Right hindlimb (tissue), 1 donor: ENCODE results near the gene LTC4S.
"Not testable (repeated sequence)": the region's sequence is repeated elsewhere in the genome, so short reads cannot be mapped to it uniquely, and the experiment has no call there.

Experiments
- DNase-seq: peaks from one replicate; pipeline ENCODE4 v3.0.0-alpha.2; 2018

Gene LTC4S

DNA sequence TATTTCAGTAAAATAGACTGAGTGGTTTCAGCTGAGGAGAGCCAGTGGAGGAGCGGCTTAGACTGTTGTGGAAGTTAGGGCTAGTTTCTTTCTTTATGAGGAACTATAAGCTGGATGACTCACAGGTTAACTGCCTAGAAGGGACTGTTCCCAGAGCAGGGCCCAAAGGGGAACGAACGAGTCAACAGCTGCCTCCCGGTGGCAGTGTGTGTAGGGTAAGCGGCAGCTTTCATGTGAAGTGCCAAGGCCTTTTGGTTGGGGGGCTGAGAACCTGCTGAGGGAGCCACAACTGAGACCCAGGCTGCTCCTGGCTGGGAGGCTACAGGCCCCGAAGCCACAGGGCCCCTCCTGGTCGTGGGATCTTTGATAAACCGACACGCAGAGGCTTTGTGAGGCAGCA is 33.9 kb downstream of the LTC4S start:
- DNase-seq: no peak

DNA sequence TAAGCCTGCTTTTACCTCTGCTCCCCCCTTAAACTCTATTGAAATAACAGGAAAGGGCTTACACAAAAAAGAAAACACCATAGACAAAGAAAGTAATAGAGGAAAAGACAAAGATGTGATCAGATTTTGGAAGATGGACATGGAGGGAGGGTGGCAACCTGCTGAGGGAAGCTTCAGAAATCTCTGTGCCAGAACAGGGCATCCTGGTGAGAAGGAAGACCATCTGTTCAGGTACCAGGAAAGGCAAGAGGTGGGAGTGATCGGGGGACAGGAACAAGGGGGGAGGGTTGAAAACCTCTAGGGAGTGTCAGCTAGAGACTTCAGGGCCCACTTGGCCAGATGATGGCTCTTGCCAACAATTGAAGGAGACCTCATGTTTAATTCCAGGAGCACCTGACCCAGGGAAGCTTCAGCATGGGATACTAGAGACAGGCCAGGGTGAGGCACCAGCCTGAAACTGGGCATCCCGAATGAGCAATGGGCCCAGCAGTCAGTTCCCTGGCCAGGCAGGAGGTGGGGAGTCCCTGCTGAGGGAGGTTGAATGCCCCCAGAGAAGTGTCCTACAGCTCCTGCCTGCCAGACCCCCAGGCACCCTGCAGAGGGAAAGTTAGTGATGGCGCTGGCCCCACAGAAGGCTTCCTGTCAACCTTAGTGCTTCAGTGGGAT is 35.1 kb downstream of the LTC4S start:
- no peak for DNase-seq

DNA sequence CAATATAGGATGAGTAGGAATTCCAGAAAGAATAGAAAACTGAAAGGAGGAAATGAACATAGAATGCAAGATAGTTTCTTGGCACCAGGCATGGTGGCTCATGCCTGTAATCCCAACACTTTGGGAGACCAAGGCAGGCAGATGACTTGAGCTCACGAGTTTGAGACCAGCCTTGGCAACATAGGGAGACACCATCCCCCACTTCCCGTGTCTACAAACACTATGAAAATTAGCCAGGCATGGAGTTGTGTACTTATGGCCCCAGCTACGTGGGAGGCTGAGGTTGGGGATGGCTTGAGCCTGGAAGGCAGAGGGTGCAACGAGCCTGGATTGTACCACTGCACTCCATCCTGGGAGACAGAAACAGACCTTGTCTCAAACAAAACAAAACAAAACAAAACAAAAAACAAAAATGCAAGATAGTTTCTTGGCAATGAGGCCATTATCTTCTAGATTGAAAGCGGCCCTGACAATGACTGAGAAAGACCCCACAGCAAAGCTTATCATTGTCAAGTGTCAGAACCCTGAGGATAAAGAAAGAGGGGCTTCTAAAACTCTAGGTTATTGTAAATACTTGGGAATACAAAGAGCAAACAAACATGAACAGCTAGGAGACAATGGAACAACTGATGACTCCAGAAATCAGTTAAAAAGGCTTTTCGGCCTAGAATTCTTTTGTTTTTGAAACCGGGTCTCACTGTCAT is 36.1 kb downstream of the LTC4S start:
- no peak for DNase-seq

DNA sequence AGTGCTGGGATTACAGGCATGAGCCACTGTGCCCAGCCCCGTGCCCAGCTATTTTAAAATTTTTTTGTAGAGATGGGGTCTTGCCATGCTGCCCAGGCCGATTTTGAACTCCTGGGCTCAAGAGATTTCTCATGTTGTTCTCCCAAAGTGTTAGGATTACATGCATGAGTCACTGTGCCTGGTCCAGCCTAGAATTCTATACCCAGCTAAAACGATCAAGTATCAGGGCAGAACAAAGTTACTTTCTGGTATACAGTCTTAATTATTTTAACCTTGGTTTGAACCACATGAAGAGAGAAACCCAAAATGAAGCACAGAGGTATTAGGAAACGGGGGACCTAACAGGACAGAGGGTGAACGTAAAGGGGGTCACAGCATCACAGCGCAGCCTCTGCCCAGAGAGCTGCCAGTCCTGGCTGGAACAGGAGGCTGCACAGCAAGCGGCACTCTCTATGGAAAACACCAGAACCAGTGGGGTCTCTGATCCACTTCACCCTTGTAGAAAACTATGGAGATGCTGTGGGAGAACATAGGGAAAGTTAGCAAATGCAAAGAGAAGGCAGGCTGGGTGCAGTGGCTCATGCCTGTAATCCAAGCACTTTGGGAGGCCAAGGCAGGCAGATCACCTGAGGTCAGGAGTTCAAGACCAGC is 37.2 kb downstream of the LTC4S start:
- DNase-seq: no peak

DNA sequence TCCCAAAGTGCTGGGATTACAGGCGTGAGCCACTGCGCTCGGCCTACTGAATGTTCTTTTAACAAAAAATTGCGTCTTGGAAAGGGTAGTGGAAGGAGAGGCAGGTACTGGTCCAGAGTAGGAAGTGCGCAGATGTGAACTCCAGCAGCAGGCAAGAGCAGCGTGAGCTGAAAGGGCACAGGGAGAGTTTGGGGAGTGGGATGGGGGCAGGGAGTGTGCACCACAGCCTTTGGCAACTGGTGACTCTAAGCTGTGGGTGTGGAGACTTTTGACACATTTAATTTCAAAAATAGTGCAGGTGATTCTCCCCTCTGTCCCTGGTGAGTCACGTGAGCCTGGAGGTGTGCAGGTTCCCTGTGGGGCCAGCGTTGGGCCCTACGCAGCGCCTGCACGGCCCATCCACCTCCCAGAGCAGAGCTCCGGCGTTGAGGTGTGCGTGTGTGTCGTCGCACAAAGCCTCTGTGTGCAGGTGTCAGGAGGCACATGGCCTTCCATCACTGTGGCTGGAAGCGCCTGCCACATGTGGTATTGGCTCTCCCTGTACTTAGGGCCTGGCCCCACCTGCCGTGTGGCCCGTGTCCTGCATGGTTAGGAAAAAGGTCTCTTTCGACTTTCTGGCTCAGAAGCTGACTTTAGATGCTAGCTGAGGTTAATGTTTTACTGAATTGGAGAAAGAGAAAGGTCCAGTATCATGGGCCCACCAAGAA is 38.4 kb downstream of the LTC4S start:
- no peak for DNase-seq

DNA sequence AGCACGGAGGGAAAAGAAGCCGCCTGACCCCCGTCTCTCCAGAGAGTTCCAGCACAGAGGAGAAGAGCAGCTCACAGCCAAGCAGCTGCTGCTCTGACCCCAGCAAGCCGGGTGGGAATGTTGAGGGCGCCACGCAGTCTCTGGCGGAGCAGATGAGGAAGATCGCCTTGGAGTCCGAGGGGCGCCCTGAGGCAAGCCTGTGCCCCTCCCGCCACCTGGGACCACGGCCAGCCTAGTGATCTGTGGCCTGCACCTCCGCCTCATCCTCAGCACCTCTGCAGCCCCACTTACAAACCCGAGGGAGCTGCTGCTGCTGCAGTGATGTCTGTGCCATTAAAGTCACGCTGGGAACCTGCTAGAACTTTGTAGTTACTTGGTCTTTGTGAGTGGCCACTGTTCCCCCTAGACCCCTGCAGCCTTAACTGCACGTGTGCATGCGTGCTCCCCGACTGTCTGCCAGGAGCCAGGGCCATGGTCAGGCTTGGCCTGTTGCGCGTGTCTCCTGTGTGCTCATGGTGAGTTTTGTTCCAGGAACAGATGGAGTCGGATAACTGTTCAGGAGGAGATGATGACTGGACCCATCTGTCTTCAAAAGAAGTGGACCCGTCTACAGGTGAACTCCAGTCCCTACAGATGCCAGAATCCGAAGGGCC is 39.4 kb downstream of the LTC4S start:
- no peak for DNase-seq

DNA sequence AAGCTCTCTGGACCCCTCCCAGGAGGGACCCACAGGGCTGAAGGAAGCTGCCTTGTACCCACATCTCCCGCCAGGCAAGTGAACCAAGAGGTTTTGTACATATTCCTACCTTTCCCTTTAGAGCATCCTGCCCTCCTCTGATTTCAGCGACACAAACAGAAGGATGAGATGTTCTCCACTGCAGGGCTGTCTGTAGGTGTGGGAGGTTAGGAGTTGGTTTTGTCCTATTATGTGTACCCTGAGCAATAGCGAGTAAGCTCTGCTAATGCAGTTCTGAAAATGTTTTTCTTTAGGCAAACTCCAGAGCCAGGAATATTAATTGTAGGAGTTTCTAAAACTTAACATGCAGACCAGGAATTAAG is 39.9 kb downstream of the LTC4S start:
- DNase-seq: no peak

DNA sequence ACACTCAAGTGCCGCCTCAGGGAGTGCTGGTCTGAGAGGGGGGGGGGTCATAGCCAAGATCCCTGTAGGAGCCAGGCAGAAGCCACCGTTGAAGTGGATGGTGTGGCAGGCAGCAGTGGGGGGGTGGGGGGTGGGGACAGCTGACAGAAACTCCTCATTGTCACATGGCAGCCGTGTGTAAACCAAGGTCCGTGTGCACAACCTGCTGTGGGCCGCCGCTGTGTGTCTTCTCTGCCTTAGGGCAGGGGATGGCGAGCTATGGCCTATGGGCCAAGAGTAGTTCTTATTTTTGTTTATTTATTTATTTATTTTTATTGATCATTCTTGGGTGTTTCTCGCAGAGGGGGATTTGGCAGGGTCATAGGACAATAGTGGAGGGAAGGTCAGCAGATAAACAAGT is 40.3 kb downstream of the LTC4S start:
- no peak for DNase-seq

DNA sequence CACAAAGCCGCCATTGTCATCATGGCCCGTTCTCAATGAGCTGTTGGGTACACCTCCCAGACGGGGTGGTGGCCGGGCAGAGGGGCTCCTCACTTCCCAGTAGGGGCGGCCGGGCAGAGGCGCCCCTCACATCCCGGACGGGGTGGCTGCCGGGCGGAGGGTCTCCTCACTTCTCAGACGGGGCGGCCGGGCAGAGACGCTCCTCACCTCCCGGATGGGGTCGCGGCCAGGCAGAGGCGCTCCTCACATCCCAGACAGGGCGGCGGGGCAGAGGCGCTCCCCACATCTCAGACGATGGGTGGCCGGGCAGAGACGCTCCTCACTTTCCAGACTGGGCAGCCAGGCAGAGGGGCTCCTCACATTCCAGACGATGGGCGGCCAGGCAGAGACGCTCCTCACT is 41.1 kb downstream of the LTC4S start:
- DNase-seq: not testable (repeated sequence)

DNA sequence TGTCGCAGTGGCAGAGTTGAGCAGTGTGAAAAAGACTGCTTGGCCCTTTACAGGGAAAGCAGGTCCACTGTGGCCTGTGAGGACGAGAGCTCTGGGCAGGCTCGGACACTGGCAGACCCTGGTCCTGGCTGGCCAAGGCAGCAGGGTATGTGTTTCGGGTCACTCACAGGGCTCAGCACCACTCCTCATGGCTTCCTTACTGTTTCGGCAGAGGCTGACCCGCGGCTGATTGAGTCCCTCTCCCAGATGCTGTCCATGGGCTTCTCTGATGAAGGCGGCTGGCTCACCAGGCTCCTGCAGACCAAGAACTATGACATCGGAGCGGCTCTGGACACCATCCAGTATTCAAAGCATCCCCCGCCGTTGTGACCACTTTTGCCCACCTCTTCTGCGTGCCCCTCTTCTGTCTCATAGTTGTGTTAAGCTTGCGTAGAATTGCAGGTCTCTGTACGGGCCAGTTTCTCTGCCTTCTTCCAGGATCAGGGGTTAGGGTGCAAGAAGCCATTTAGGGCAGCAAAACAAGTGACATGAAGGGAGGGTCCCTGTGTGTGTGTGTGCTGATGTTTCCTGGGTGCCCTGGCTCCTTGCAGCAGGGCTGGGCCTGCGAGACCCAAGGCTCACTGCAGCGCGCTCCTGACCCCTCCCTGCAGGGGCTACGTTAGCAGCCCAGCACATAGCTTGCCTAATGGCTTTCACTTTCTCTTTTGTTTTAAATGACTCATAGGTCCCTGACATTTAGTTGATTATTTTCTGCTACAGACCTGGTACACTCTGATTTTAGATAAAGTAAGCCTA is 42.6 kb downstream of the LTC4S start:
- no peak for DNase-seq

DNA sequence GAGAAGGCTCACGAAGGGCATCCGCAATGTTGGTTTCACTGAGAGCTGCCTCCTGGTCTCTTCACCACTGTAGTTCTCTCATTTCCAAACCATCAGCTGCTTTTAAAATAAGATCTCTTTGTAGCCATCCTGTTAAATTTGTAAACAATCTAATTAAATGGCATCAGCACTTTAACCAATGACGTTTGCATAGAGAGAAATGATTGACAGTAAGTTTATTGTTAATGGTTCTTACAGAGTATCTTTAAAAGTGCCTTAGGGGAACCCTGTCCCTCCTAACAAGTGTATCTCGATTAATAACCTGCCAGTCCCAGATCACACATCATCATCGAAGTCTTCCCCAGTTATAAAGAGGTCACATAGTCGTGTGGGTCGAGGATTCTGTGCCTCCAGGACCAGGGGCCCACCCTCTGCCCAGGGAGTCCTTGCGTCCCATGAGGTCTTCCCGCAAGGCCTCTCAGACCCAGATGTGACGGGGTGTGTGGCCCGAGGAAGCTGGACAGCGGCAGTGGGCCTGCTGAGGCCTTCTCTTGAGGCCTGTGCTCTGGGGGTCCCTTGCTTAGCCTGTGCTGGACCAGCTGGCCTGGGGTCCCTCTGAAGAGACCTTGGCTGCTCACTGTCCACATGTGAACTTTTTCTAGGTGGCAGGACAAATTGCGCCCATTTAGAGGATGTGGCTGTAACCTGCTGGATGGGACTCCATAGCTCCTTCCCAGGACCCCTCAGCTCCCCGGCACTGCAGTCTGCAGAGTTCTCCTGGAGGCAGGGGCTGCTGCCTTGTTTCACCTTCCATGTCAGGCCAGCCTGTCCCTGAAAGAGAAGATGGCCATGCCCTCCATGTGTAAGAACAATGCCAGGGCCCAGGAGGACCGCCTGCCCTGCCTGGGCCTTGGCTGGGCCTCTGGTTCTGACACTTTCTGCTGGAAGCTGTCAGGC is 43.6 kb downstream of the LTC4S start:
- no peak for DNase-seq

DNA sequence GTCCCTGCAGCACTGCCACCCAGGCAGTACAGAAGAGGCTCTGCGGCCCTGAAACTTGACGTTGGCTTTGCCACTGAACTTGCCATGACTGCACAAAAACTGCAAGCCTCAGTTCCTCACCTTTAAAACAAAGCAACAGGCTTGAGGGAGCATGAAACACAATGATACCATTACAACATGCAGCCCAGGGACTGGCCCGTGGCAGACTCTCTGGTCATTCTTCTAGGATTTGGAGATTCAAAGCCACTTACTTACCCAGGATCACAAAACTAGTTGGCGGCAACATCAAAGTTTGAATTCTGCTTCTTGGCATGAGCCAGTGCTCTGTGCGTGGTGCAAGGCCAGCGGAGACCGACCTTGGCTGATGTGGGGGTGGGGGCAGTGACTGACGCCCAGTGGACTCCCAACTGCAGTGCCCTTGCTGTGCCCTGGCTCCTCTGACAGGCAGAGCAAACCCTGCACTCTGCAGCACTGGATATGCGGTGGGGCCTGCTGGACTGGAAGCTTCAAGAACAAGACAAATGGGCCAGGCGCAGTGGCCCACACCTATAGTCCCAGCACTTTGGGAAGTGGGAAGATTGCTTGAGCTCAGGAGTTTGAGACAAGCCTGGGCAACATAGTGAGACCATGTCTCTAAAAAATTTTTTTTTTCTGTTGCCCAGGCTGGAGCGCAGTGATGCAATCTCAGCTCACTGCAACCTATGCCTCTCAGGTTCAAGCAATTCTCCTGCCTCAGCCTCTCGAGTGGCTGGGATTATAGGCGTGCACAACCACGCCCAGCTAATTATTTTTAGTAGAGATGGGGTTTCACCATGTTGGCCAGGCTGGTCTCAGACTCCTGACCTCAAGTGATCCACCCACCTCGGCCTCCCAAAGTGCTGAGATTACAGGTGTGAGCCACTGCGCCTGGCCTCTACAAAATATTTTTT is 45.8 kb downstream of the LTC4S start:
- no peak for DNase-seq

DNA sequence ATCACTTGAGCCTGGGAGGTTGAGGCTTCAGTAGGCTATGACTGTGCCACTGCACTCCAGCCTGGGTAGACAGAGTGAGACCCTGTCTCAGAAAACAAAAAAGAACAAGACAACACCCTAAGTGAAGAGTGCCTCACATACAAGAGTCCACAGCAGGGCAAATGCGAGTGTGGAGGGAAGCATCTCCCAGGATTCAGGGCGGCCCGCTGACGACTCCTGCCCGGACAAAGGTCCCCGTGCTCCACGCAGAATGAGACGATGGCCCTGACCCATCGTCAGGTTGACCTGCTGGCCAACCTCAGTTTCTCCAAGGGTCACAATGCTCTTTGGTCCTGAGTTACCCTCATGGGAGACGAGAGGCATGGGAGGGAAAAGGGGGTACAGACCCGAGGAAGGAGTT is 46.5 kb downstream of the LTC4S start:
- DNase-seq: no peak

DNA sequence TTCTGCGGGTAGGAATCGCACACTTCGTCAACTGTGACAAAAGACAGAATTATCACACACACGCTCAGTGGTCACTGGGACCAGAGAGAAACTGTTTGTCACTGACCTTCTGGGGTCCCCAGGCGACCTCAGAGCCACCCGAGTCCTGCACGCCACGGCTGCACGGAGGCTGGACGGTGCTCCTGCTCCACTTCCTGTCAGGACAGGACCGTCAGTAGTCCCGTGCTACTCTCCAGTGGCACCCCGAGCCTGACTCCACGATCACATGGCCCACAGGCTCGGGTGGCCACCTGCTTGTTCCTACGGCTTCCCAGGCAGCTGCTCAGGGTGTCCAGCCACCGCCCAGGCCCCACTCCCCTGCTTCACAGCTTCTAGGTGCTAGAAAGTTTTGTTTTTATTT is 47.0 kb downstream of the LTC4S start:
- no peak for DNase-seq

DNA sequence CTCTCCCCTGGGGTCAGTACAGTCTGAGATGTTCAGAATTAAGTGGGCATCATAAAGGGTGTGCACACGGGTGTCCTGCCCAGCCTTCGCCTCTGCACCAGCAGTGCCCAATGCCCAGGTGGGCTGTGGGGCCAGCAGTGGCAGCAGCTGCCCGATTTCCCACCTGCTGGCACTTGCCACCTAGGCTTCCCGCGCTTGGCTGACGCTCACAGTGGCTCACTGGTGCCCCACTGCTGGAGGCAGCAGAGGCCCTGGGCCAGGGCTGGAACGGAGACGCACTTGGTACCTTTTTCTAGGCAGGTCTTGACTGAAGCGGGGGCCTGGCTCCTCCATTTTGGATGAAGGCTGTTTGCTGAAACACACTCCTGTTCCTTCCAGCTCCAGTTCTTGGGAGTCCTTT is 47.8 kb downstream of the LTC4S start:
- no peak for DNase-seq
